HG03520 (cell line): Measurements from ENCODE around the gene ROR1.
"Not testable (repeated sequence)": the region's sequence is repeated elsewhere in the genome, so short reads cannot be mapped to it uniquely, and the experiment has no call there.

Experiments
- ATAC-seq: cut with Tn5 transposase; IDR thresholded peaks from one replicate; pipeline ENCODE4 v1.9.1; 2021; ENCODE audit warnings: mild to moderate bottlenecking, moderate library complexity; ENCODE audit not compliant: unreplicated experiment

Gene ROR1

GRCh38 chr1:63790989-63791388 lies 17.2 kb downstream of the ROR1 start:
- ATAC-seq = no peak

GRCh38 chr1:63792152-63792551 lies 18.3 kb downstream of the ROR1 start:
- no peak for ATAC-seq

DNA sequence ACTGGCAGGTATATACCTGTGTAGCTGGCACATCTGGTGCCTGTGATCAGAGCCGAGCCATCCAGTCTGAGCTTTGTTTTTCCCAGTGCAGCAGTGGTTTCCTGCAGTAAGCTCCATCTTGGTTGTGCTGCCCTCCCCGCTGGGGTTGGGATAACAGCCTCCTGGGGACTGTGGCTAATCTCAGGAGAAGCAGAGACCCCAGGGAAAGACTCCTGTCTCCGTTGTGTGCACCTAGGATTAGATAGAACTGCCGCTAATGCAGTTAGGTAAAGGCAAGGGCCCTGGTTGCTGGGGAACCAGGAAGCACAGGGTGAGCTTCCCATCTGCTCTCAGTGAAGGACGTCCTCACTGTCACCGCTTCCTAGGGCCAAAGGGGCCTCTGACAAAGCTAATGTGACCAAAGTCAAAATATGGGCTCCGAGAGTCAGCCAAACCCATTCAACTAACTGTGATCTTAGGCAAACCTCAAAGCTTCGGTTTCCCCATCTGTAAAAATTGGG lies 20.0 kb downstream of the ROR1 start:
- ATAC-seq = no peak

DNA sequence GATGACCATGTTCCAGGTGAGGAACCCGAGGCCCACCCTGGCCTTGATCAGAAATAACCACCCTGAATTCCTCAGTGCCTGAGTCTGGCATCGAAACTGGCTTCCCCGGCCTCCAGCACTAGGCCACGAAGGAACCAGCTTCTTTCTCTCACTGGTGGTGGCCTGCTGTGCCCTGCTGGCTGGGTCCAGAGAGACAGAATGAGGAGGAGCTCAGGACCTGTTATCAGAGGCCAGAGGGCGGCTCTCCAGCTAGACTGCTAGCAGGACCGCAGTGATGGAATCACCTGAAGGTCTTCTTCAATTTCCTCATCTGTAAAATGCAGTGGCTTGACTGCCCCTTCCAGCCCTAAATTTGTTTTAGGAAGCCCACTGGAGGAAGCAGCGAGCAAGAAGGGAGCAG lies 20.5 kb downstream of the ROR1 start:
- ATAC-seq = no peak

DNA sequence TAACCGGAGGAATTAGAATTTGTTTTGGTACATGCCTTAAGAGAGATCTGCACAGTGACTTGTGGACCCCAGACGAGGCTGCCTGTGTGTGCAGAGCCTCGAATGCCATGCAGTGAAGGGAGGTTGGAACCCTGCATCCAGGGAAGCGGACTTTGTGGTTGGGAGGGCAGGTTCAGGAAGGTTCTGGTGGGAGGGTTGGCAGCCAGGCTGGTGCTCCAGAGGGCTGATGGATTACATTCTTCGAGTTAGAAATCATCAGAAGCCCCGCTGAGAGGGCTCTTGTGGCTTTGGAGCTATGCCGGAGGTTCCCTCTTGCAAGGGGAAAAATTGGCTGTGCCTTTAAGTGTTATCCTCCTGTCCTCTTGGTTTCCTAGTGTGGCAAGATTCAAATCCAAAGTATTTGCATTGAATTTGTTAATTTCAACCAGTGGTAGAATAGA lies 21.1 kb downstream of the ROR1 start:
- ATAC-seq = no peak

DNA sequence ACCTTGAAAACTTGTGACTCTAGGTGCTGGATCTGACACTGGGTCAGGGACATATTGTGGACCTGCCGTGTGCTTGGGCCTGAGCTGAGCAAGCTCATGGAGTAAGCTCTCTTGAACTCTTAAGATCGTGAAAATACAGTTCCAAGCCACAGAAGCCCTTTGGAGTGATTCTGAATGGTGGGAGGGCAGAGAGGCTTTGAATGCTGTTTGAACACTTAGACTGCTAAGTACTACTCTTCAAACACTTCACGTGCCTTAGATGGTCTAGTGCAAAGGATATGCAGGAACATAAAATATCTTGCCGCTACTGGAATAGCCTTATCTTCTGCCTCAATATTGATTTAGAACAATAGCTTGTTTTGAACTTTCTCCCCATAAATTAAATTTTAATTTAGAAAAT lies 21.6 kb downstream of the ROR1 start:
- no peak for ATAC-seq

DNA sequence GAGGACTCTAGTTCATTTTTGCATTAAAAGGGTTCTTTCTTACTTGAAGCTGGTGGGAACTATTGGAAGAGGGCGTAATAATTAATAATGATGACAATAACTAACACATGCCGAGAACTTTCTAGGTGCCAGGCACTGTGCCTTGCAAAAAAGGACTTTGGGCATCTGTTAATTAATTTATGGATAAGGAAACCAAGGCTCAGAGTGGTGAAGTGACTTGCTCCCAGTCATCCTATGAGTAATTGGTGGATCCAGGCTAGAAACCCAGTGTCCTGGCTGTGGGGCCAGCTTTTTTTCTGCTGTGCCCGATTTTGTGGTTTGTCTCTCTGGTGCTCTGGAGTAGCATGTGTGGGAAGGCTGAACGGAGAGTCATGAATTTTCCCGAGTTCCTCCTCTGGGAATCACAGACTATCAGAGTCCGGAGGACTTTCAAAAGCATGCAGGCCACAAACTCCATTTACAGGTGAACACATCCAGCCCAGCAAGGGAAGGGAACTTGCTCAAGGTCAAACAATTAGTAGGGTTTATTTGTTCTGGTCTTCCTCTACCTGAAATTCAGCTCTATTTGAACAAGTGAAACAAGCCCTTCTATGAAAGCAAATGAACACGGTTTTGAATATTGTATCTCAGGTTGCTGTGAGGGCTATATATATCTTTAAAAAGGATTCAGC lies 23.4 kb downstream of the ROR1 start:
- ATAC-seq = no peak

DNA sequence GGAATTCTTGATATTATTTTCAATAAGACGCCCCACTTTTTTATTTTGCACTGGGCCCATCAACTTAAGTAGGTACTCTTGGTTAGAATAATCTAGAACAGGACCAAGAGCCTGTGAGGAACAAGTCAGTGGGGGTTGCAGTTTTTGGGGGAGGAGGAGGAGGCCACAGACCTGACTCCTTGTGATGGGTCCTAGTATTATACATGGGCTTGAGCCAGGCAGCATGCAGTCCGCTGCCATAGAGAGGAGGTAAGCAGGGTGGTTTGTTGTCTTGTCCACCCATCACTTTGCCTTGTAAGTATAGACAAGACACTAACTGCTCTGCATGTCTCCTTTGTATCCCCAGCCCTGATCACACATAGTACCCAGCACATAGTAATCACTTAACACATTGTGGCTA lies 24.5 kb downstream of the ROR1 start:
- ATAC-seq = no peak

- no peak for ATAC-seq
Observed at GRCh38 chr1:63799307-63799706, 25.5 kb downstream of the ROR1 start.

DNA sequence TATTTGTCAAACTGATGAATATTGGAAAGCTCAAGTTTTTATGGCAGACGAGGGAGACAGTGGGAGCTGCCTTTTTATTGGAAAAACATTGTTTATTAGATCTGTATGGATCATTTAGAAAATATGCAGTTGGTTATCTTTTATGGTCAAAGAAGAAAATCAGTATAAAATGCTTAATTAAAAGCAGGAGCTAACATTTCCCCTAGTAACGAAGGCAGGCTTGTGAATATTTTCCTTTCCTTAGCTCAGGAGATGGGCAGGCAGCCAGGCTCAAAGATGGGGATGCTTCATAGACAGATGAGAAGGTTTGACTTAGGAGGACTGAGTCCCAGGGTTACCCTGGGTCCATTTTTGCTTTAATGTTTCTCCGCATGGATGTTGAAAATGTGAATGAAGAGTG lies 26.0 kb downstream of the ROR1 start:
- no peak for ATAC-seq

GRCh38 chr1:63802109-63802508 lies 28.3 kb downstream of the ROR1 start:
- ATAC-seq = no peak

GRCh38 chr1:63804829-63805484 lies 31.1 kb downstream of the ROR1 start:
- no peak for ATAC-seq

DNA sequence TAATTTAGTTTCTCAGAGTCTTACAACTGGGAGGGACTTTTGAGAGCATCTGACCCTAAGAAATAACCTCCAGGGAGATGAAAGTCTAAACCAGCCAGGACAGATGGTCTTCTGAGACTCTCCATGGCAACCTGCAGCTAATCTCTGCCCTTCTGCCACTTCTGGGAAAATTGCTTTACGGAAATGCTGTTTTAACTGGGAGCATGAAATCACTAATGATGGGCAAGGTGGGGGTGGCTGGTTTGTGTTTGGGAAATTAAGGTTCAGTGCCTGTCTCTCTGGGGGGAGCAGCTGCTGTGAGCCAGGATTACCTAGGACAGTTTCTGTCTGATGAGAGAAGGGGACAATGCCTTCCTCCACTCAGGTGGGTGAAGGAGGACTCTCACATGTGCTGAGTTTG lies 33.2 kb downstream of the ROR1 start:
- no peak for ATAC-seq

- no peak for ATAC-seq
Observed at GRCh38 chr1:63810936-63811469, 37.2 kb downstream of the ROR1 start.

DNA sequence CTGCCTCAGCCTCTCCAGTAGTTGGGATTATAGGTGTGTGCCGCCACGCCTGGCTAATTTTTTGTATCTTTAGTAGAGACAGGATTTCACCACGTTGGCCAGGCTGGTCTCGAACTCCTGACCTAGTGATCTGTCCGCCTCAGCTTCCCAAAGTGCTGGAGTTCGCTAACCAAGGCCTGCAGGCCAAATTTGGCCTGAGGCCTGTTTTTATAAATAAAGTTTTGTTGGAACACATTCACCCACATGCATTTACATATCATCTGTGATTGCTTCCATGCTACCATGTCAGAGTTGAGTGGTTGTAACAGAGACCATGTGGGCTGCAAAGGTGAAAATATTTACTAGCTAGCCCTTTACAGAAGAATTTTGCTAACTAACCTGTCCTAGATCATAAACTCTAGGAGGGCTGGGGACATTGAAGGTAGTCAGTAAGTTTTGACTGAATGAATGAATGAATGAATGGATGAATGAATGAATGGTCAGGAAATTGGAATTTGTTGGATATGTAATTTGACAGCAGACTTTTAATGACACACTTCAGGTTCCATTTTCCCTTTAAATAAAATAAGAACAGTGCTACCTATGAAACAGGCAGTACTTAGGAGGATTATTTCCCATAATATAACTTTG lies 38.4 kb downstream of the ROR1 start:
- no peak for ATAC-seq

DNA sequence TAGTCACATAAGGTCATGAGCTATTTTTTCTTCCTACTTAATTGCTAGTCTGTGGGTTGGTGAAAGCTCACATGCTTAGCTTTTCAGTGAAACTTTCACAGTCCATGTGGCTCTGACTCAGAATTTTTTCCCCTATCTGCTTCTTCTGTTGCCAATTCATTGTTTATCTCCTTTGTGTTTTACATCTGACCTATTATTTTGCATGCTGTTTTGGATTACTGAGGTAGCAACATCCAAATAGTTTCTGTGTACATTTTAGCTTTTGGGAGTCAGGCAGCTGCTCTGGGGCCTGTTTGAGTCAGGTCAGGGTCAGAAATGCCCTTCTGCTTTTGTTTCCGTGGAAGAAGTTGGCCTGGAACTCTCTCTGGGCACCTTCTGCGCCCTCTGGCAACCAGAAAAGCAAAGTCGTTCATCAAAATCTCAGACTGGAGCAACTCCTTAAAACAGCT lies 40.0 kb downstream of the ROR1 start:
- ATAC-seq = no peak

- ATAC-seq = not testable (repeated sequence)
Observed at GRCh38 chr1:63816217-63816815, 42.5 kb downstream of the ROR1 start.

GRCh38 chr1:63817152-63817667 lies 43.4 kb downstream of the ROR1 start:
- ATAC-seq = no peak

GRCh38 chr1:63817700-63818099 lies 43.9 kb downstream of the ROR1 start:
- no peak for ATAC-seq

GRCh38 chr1:63818567-63819325 lies 44.9 kb downstream of the ROR1 start:
- no peak for ATAC-seq
